Sigmoid colon (tissue), 4 donors: ENCODE measurements around the gene USPL1.

Experiments used
- CTCF ChIP-seq, 4 experiments: fragments of 450-650 bp in 3 of 4; fragments of 200-600 bp in 1 of 4; IDR thresholded peaks; one replicate each; pipeline ENCODE4 v1.5.1; 2016 to 2019; ENCODE audit warnings: antibody characterized with exemption in 4 of 4, mild to moderate bottlenecking in 3 of 4, moderate library complexity in 2 of 4
- EP300 ChIP-seq, 4 donors: sonication (generic); formaldehyde crosslinking; IDR thresholded peaks; one replicate each; pipeline ENCODE4 v1.6.1; 2017; ENCODE audit warnings: antibody characterized with exemption in 4 of 4
- POLR2A ChIP-seq, 2 donors: fragments of 450-650 bp; IDR thresholded peaks; one replicate each; pipeline ENCODE4 v1.6.1; 2016; ENCODE audit warnings: antibody characterized with exemption in 2 of 2, mild to moderate bottlenecking in 2 of 2, moderate library complexity in 2 of 2
- POLR2AphosphoS5 ChIP-seq, 4 donors: sonication (generic); formaldehyde crosslinking; IDR thresholded peaks; one replicate each; pipeline ENCODE4 v1.6.1; 2017; ENCODE audit warnings: antibody characterized with exemption in 4 of 4

DNA sequence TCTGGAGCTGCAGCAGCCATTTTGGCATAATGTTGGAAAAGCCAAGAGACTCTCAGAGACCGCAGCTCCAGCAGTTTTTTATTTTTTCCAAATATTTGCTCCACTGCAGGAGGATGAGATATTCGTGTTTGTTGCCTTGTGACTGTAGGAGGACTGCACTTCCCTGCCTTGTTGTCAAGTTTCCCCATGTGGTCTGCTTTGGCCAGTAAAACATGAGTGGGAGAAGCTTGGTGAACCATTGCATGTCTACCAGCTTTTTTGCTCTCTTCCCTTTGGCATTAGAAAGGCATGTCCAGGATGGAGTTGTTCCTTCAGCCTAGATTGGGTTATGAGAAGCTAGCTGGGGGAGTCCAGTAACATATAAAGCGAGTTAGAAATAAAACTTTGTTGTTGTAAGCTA is 69.9 kb downstream of the USPL1 start:
- TF ChIP-seq CTCF (IDR thresholded peaks at IDR 0.05) (no peak), POLR2AphosphoS5 (IDR thresholded peaks at IDR 0.05) (no peak), POLR2A (IDR thresholded peaks at IDR 0.05) (no peak), EP300 (IDR thresholded peaks at IDR 0.05) (no peak)
